ENCODE data around the gene EXOC6.
"Not testable (repeated sequence)": the region's sequence is repeated elsewhere in the genome, so short reads cannot be mapped to it uniquely, and the experiment has no call there.

Gene EXOC6

GRCh38 chr10:92957223-92958010, 109.1 kb downstream of the EXOC6 start:
- DNase-seq, result no peak

DNA sequence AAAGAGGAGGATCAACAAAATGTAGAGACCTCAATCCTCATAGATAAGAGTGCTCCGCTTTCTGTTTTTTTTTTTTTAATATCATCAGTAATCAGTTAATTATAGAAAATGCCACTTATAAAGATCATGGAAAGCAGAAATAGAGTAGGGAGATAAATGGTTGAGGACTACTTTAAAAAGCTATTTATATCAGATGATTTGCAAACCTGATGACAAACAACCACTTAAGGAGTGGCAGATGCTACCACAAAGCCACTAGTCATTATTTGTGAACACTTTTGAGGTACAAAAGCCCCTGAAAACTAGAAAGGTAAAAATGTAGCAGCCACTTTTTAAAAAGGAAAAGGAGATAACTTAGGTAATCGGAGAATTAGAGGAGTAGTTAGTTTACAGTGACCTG, 113.3 kb downstream of the EXOC6 start:
- no peak for DNase-seq

- no peak for DNase-seq
Observed at GRCh38 chr10:92965314-92965713, 117.0 kb downstream of the EXOC6 start.

- DNase-seq, result no peak
Observed at GRCh38 chr10:92967641-92968040, 119.3 kb downstream of the EXOC6 start.

- DNase-seq, result no peak
Observed at GRCh38 chr10:92969151-92969550, 120.8 kb downstream of the EXOC6 start.

- DNase-seq, result no peak
Observed at GRCh38 chr10:92970301-92971070, 122.2 kb downstream of the EXOC6 start.

- DNase-seq, result no peak
Observed at GRCh38 chr10:92972066-92972870, 123.9 kb downstream of the EXOC6 start.

GRCh38 chr10:92972886-92973285, 124.6 kb downstream of the EXOC6 start:
- DNase-seq, result no peak

- DNase-seq, result not testable (repeated sequence)
Observed at GRCh38 chr10:92976278-92976677, 128.0 kb downstream of the EXOC6 start.

GRCh38 chr10:92989250-92989649, 140.9 kb downstream of the EXOC6 start:
- no peak for DNase-seq

DNA sequence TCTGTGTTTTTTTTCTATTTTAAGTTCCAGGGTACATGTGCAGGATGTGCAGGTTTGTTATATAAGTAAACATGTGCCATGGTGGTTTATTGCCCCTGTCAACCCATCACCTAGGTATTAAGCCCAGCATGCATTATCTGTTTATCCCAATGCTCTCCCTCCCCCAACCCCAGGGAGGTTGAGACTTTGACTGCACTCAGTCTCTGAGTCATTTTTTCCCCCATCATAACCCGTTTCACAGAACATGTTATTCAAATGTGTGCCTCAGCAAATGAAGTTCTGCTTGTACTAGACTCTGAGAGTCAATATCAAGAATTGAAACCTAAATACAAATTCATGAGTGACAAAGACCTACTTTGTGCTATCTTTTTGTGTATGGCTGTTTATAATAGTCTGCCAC, 142.3 kb downstream of the EXOC6 start:
- DNase-seq, result peak; percentile 21 to 22

GRCh38 chr10:92991513-92991912, 143.2 kb downstream of the EXOC6 start:
- DNase-seq, result no peak

DNA sequence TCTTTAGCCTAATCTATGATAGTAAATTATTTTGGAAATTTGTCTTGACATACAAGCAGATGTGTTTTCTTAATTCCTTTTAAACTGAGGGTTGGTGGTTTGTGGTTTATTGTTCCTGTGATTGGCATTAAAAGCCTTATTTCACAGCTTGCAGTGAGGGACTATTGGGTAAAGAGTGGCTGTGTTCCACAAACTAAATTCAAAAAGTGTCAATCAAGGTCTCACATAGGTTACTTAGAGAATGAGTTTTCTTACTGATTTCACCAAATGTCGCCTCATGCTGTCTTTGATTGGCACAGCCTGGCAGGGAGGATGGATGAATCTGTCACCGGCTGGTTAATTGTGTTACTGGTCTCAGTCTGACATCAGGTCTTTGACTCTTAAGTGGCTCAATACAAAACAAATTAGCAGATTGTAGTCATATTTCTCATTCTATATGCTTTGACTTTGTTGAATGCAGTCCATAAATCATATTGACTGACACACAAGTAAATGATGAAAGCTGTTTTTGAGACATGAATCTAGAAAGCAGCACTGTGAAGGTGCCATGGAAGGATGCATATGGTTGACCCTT, 145.5 kb downstream of the EXOC6 start:
- DNase-seq, result no peak

GRCh38 chr10:92995509-92995908, 147.2 kb downstream of the EXOC6 start:
- DNase-seq, result no peak

DNA sequence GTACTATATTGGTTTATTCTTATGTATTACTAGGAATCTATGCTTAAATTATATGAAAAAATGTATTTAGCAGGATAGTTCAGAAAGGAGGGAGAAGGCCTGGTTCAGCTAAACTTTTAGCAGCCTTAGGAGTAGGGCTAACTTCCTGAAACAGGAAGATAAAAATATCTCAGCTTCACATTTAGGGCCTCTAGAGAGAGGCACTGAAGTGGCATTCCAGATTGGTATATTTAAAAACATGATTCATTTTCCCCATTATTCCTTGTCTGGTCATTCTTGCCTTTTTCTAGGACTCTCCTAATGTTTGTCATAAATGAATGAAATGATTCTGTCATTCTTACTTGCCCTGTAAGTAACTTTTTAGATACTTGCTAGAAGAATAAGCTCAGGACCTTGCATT, 149.3 kb downstream of the EXOC6 start:
- no peak for DNase-seq

GRCh38 chr10:92999191-92999590, 150.9 kb downstream of the EXOC6 start:
- no peak for DNase-seq

DNA sequence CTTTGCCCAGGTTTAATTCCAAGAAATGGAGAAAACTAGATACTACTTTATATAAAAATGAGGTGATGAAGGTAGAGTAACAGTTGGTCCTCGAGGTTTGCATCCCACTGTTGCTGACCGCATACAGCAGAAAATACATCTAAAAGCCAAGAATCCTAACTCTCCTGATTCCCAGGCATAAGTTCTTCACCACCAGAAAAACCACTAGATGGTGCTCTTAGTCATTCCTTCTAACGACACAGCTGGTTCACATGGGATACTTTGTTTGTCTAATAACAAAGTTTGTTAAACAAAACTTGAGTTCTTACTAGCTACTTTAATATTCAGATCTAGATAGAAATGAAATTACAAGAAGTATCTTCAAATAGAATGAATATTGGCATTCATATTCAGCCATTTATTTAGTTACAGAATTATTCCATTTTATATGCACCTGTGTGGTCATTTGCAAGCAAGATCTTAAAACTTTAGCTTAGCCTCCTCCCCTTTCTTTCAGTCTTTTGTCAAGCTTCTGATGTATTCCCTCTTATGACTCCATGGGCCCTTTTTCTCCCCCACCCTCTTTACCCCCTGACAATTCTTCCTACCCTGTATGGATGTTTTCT, 158.2 kb downstream of the EXOC6 start:
- DNase-seq, result no peak

GRCh38 chr10:93015722-93016121, 167.4 kb downstream of the EXOC6 start:
- DNase-seq, result no peak

DNA sequence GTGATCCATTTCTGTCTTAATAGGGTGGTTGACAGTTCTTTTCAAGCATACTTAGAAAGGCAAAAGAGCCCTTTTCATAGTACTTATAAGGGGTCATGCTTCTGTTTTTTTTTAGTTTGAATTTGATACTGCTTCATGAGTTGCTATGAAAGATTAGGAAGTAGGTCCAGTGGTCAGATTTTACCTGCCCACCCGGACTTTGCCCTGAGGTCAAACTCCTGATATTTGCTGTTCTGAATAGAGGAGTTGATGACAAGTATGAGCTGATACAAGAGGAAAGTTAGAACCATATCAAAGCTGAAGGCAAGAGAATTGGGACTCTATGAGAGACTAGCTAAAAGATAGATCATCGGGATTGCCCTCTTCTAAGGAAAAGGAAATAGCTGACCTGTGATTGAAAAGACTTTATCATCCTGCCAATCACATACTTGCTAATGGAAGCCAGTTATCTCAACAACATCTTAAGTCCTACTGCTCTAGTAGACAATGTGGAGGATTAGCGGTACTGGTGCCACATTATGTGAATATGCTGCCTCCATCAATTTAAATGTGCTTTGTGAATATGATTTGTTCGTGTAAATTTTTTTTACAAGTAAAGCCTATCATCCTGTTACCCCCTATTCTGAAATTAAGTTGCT, 174.8 kb downstream of the EXOC6 start:
- DNase-seq, result no peak

DNA sequence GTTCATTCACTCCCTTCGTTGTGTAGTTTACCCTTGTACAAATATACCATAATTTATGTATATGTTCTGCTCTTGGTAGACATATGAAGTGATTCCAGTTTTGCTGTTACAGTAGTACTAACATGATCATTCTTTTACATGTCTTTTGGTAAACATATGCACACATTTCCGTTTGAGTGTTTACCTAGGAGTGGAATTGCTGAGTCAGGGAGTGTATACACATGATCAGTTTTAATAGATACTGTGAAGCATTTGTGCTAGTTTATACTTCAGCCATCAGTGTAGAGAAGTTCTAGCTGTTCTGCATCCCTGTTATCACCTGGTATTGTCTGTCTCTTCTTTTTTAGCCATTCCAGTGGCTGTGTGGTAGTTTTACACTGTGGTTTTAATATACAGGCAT, 177.8 kb downstream of the EXOC6 start:
- no peak for DNase-seq

- DNase-seq, result no peak
Observed at GRCh38 chr10:93027508-93027907, 179.2 kb downstream of the EXOC6 start.

DNA sequence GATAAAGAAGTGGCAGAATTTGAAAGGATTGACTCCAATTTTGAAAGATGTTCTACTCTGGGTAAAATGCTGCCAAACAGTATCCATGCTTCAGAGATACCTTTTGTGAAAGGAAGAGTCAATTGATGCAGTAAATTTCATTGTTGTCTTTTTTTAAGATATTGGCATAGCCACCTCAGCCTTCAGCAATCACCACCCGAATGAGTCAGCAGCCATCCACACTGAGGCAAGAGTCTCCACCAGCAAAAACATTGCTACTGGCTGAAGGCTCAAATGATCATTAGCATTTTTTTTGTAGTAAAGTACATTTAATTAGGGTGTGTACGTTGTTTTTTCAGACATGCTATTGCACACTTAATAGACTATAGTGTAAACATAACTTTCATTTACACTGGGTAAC, 180.6 kb downstream of the EXOC6 start:
- no peak for DNase-seq
